MG63 (cell line): ENCODE data around the gene AHNAK. TPM values are rescaled to one million over a fixed set of nuclear protein-coding genes. Genes with fewer than 3 reads are reported as not detected.
"Not testable (repeated sequence)": the region's sequence is repeated elsewhere in the genome, so short reads cannot be mapped to it uniquely, and the experiment has no call there.

ENCODE experiments used
- DNase-seq: peaks from one replicate; pipeline ENCODE4 v3.0.0-alpha.2; 2020
- H3K27me3 ChIP-seq: fragments of 250-450 bp; sonication (Bioruptor Pico); 2 replicates; pipeline ENCODE4 v1.5.1; 2020; ENCODE audit warnings: mild to moderate bottlenecking, moderate library complexity
- H3K36me3 ChIP-seq: fragments of 250-450 bp; sonication (Bioruptor Pico); 2 replicates; pipeline ENCODE4 v1.5.1; 2020; ENCODE audit warnings: mild to moderate bottlenecking, moderate library complexity
- H3K4me3 ChIP-seq: fragments of 250-450 bp; sonication (Bioruptor Pico); 2 replicates; pipeline ENCODE4 v1.5.1; 2020; ENCODE audit warnings: mild to moderate bottlenecking, moderate library complexity
- H3K9me3 ChIP-seq: fragments of 250-450 bp; sonication (Bioruptor Pico); 2 replicates; pipeline ENCODE4 v1.5.1; 2020; ENCODE audit warnings: mild to moderate bottlenecking, moderate library complexity
- total RNA-seq: library from RNA; depleted of rRNA; stranded (reverse); fragments of >200 nt; shearing (Covaris generic); gene quantifications from 2 replicates; pipeline ENCODE4 v1.2.3, GENCODE V29; 2014; ENCODE audit warnings: low replicate concordance

AHNAK gene
- total RNA-seq, 1 experiment from 2014 or later: 110 TPM

- DNase-seq: no peak
- no peaks in the 10 kb centered on the region for H3K27me3 ChIP-seq
- H3K4me3 ChIP-seq: no peak overlapping the region
- no peaks in the 10 kb centered on the region for H3K9me3 ChIP-seq
- peaks cover 63% of the 10 kb centered on the region for H3K36me3 ChIP-seq
These were observed 29.2 kb upstream of the AHNAK start for GRCh38 chr11:62575837-62576236.

GRCh38 chr11:62575156-62575555, 28.6 kb upstream of the AHNAK start:
- Histone ChIP-seq H3K9me3 (no peaks in the 10 kb centered on the region), H3K27me3 (no peaks in the 10 kb centered on the region), H3K36me3 (peaks cover 69% of the 10 kb centered on the region), H3K4me3 (peak overlapping the region; percentile 82)
- DNase-seq: no peak

GRCh38 chr11:62574363-62575071, 27.9 kb upstream of the AHNAK start:
- Histone ChIP-seq H3K4me3 (peak overlapping the region; percentile 82), H3K27me3 (no peaks in the 10 kb centered on the region), H3K36me3 (peaks cover 72% of the 10 kb centered on the region), H3K9me3 (no peaks in the 10 kb centered on the region)
- no peak for DNase-seq

GRCh38 chr11:62573592-62574362, 27.2 kb upstream of the AHNAK start, which contains the start of gene EEF1G:
EEF1G (minus strand) TSS chr11:62573891; CDS start chr11:62573842, 49 bp downstream.
- H3K36me3 ChIP-seq: peaks cover 78% of the 10 kb centered on the region
- no peaks in the 10 kb centered on the region for H3K27me3 ChIP-seq
- H3K9me3 ChIP-seq: no peaks in the 10 kb centered on the region
- DNase-seq: peak; percentile 99
- H3K4me3 ChIP-seq: peak within 1 kb of the TSS; percentile 82

GRCh38 chr11:62573006-62573591, 26.5 kb upstream of the AHNAK start:
- H3K4me3 ChIP-seq: peak overlapping the region; percentile 82
- no peaks in the 10 kb centered on the region for H3K27me3 ChIP-seq
- peaks cover 82% of the 10 kb centered on the region for H3K36me3 ChIP-seq
- no peaks in the 10 kb centered on the region for H3K9me3 ChIP-seq
- DNase-seq: no peak

- peak overlapping the region; percentile 82 for H3K4me3 ChIP-seq
- no peak for DNase-seq
- no peaks in the 10 kb centered on the region for H3K27me3 ChIP-seq
- no peaks in the 10 kb centered on the region for H3K9me3 ChIP-seq
- peaks cover 89% of the 10 kb centered on the region for H3K36me3 ChIP-seq
These were observed 25.8 kb upstream of the AHNAK start for GRCh38 chr11:62572431-62572830.

GRCh38 chr11:62571493-62571892, 24.9 kb upstream of the AHNAK start:
- peaks cover 94% of the 10 kb centered on the region for H3K36me3 ChIP-seq
- not testable (repeated sequence) for H3K9me3 ChIP-seq, H3K27me3 ChIP-seq, DNase-seq
- H3K4me3 ChIP-seq: peak overlapping the region; percentile 82

GRCh38 chr11:62570903-62571302, 24.3 kb upstream of the AHNAK start:
- DNase-seq, H3K9me3 ChIP-seq: not testable (repeated sequence)

GRCh38 chr11:62569611-62570010, 23.0 kb upstream of the AHNAK start:
- DNase-seq: no peak
- H3K36me3 ChIP-seq: peaks cover 93% of the 10 kb centered on the region
- no peak overlapping the region for H3K4me3 ChIP-seq
- H3K27me3 ChIP-seq: no peaks in the 10 kb centered on the region
- H3K9me3 ChIP-seq: no peaks in the 10 kb centered on the region

More at GRCh38 chr11:62570903-62571302, 24.3 kb upstream of the AHNAK start:
- Histone ChIP-seq H3K4me3 (peak overlapping the region; percentile 82; the same call in 1 of the 2 replicates), H3K36me3 (peaks cover 94% of the 10 kb centered on the region)
- H3K27me3 ChIP-seq: not testable (repeated sequence)

GRCh38 chr11:62567018-62567633, 20.5 kb upstream of the AHNAK start:
- no peaks in the 10 kb centered on the region for H3K9me3 ChIP-seq
- peaks cover 95% of the 10 kb centered on the region for H3K36me3 ChIP-seq
- no peaks in the 10 kb centered on the region for H3K27me3 ChIP-seq
- H3K4me3 ChIP-seq: no peak overlapping the region
- no peak for DNase-seq

GRCh38 chr11:62566247-62566646, 19.6 kb upstream of the AHNAK start:
- Histone ChIP-seq H3K36me3 (peaks cover 90% of the 10 kb centered on the region), H3K4me3 (no peak overlapping the region), H3K27me3 (no peaks in the 10 kb centered on the region), H3K9me3 (no peaks in the 10 kb centered on the region)
- no peak for DNase-seq

- DNase-seq: no peak
- no peaks in the 10 kb centered on the region for H3K27me3 ChIP-seq
- H3K9me3 ChIP-seq: no peaks in the 10 kb centered on the region
- peaks cover 88% of the 10 kb centered on the region for H3K36me3 ChIP-seq
- H3K4me3 ChIP-seq: no peak overlapping the region
These were observed 18.6 kb upstream of the AHNAK start for GRCh38 chr11:62565100-62565802.

GRCh38 chr11:62561677-62562230, 15.1 kb upstream of the AHNAK start:
- not testable (repeated sequence) for H3K27me3 ChIP-seq, DNase-seq, H3K4me3 ChIP-seq, H3K9me3 ChIP-seq
- peaks cover 88% of the 10 kb centered on the region for H3K36me3 ChIP-seq

GRCh38 chr11:62560566-62561103, 14.0 kb upstream of the AHNAK start:
- no peaks in the 10 kb centered on the region for H3K9me3 ChIP-seq
- H3K4me3 ChIP-seq: no peak overlapping the region
- no peaks in the 10 kb centered on the region for H3K27me3 ChIP-seq
- DNase-seq: peak; percentile 93
- H3K36me3 ChIP-seq: peaks cover 84% of the 10 kb centered on the region

GRCh38 chr11:62559626-62560025, 13.0 kb upstream of the AHNAK start:
- not testable (repeated sequence) for DNase-seq, H3K27me3 ChIP-seq, H3K9me3 ChIP-seq, H3K4me3 ChIP-seq
- H3K36me3 ChIP-seq: peaks cover 83% of the 10 kb centered on the region

- Histone ChIP-seq H3K36me3 (peaks cover 82% of the 10 kb centered on the region), H3K27me3 (no peaks in the 10 kb centered on the region), H3K4me3 (no peak overlapping the region), H3K9me3 (no peaks in the 10 kb centered on the region)
- DNase-seq: no peak
These were observed 12.6 kb upstream of the AHNAK start for GRCh38 chr11:62559204-62559603.
